Breast epithelium (tissue), 4 donors: Measurements from ENCODE around the gene MYBBP1A. TPM values are rescaled to one million over a fixed set of nuclear protein-coding genes. Genes with fewer than 3 reads are reported as not detected.

ENCODE experiments used
- DNase-seq, 2 donors: peaks; one replicate each; pipeline ENCODE4 v3.0.0-alpha.2; 2019; ENCODE audit warnings: low spot score in 2 of 2
- H3K27ac ChIP-seq, 2 donors: fragments of 200-600 bp; sonication (generic) in 1 of 2; one replicate each; pipeline ENCODE4 v1.5.1; 2016 to 2019; ENCODE audit warnings: mild to moderate bottlenecking in 1 of 2
- H3K27me3 ChIP-seq, 2 donors: fragments of 200-600 bp; sonication (generic) in 1 of 2; one replicate each; pipeline versions ENCODE4 v1.5.1 to v1.6.0; 2017 to 2019; ENCODE audit warnings: control low read depth in 1 of 2, mild to moderate bottlenecking in 1 of 2
- H3K36me3 ChIP-seq: fragments of 200-600 bp; one replicate; pipeline ENCODE4 v1.5.1; 2019
- H3K4me1 ChIP-seq, 2 donors: fragments of 200-600 bp; sonication (generic); one replicate each; pipeline ENCODE4 v1.5.1; 2016 to 2019; ENCODE audit warnings: control low read depth in 1 of 2
- H3K4me3 ChIP-seq, 3 donors: fragments of 200-600 bp; sonication (generic); 1 replicate in 2 of 3; 2 replicates in 1 of 3; pipeline ENCODE4 v1.5.1; 2016 to 2019; ENCODE audit warnings: mild to moderate bottlenecking in 3 of 3, moderate library complexity in 2 of 3
- H3K9me3 ChIP-seq, 2 donors: fragments of 200-600 bp; sonication (generic) in 1 of 2; one replicate each; pipeline ENCODE4 v1.5.1; 2016 to 2019; ENCODE audit warnings: control low read depth in 1 of 2
- CTCF ChIP-seq, 3 donors: fragments of 450-650 bp; IDR thresholded peaks; one replicate each; pipeline ENCODE4 v1.5.1; 2016 to 2017; ENCODE audit warnings: antibody characterized with exemption in 3 of 3, mild to moderate bottlenecking in 3 of 3, moderate library complexity in 3 of 3
- POLR2A ChIP-seq: fragments of 450-650 bp; IDR thresholded peaks from one replicate; pipeline ENCODE4 v1.6.1; 2016; ENCODE audit warnings: antibody characterized with exemption, mild to moderate bottlenecking, moderate library complexity
- POLR2AphosphoS5 ChIP-seq, 3 donors: sonication (generic); formaldehyde crosslinking; IDR thresholded peaks; one replicate each; pipeline ENCODE4 v1.6.1; 2017; ENCODE audit warnings: antibody characterized with exemption in 3 of 3
- intact Hi-C: fragments of 100-400 bp; cut with DNase I; formaldehyde crosslinking; loops from one replicate; pipeline ENCODE4 v1.15.1; 2023; ENCODE audit warnings: low total_unique reads
- total RNA-seq, 3 donors: library from RNA; depleted of rRNA; stranded (reverse); fragments of >200 nt; gene quantifications; one replicate each; pipeline ENCODE4 v1.1.0, GENCODE V29; 2016

The MYBBP1A gene
- total RNA-seq, 3 donors from 2014 or later, result 26.9 to 61.6 (median 50.1) TPM

DNA sequence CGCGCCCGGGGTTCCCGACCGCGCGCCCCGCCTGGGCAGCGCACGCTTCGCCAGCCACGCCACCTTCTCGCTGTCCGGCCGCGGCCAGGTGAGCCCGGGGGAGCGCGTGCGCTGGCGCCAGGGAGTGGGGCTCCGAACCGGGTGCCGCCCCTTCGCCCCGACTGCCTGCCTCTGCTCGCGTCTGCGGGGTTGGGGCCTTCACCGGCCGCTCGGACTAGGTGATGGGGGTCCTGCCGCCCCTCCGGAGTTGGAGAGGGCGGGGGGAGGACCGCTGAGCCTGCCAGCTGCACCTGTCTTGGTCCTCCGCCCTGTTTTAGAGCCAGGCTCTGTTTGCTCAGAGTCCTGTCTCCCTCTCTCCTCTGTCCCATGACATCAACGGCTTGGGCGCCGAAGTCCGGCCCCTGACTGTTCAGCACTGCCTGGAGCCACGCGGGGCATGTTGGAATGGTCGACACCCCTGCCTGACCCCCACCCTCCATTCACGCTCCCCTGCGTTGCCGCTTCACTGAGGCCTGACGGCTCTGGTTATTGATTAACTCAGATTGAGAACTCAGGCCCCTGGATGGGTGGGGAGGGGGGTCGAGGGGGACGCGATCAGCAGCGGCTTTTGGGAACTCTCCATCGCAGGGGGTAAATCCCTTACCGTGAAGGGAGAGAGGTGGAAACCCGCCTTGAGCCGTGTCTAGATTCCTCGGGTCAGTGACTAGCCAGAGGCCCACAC lies 29.9 kb upstream of the MYBBP1A start:
- peak overlapping the region in 1 of 2 donors; percentile 54 for H3K27ac ChIP-seq
- no peaks in the 10 kb centered on the region for H3K9me3 ChIP-seq
- no peak for DNase-seq
- H3K36me3 ChIP-seq, result no peaks in the 10 kb centered on the region
- no peaks in the 10 kb centered on the region for H3K4me1 ChIP-seq
- H3K27me3 ChIP-seq, result peaks cover 0 to 22% of the 10 kb centered on the region in 2 donors
- peak overlapping the region; percentile 35 to 78 (median 56) for H3K4me3 ChIP-seq
- intact Hi-C loops, result no loop called here
- TF ChIP-seq POLR2AphosphoS5 (IDR thresholded peaks at IDR 0.05) (no peak), POLR2A (no peak), CTCF (IDR thresholded peaks at IDR 0.05) (no peak)

GRCh38 chr17:4584101-4584916 lies 29.1 kb upstream of the MYBBP1A start, which contains the start of gene SMTNL2:
SMTNL2 (plus strand) TSS chr17:4584529; CDS start chr17:4584606, 77 bp downstream.
- intact Hi-C loops, result no loop called here
- Histone ChIP-seq H3K4me3 (peak within 1 kb of the TSS; percentile 35 to 78 (median 56)), H3K36me3 (no peaks in the 10 kb centered on the region), H3K9me3 (no peaks in the 10 kb centered on the region), H3K27me3 (peaks cover 0 to 22% of the 10 kb centered on the region in 2 donors), H3K27ac (peak within 1 kb of the TSS; percentile 46 to 54), H3K4me1 (no peaks in the 10 kb centered on the region)
- TF ChIP-seq POLR2A (no peak), CTCF (IDR thresholded peaks at IDR 0.05) (no peak), POLR2AphosphoS5 (IDR thresholded peaks at IDR 0.05) (no peak)
- no peak for DNase-seq

DNA sequence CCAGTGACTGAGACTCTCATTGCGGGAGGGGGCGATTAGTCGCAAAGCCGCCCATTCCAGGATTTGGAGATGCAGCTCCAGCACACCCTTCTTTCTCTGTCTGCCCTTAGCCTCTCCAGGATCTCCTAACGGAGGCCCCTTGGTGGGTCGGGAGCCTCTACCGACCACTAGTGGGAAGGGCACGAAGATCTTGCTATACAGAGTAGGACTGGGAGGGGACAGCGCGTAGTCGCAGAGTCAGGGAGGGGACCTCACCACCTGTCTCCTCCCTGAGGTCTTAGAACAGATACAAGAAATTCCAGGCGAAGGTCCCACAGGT lies 28.6 kb upstream of the MYBBP1A start:
- DNase-seq, result no peak
- Histone ChIP-seq H3K4me1 (no peaks in the 10 kb centered on the region), H3K9me3 (no peaks in the 10 kb centered on the region), H3K27me3 (peaks cover 0 to 22% of the 10 kb centered on the region in 2 donors), H3K4me3 (peak overlapping the region; percentile 35 to 78 (median 56)), H3K27ac (peak overlapping the region in 1 of 2 donors; percentile 46), H3K36me3 (no peaks in the 10 kb centered on the region)
- intact Hi-C loops, result no loop called here
- no peak for TF ChIP-seq POLR2AphosphoS5 (IDR thresholded peaks at IDR 0.05)

DNA sequence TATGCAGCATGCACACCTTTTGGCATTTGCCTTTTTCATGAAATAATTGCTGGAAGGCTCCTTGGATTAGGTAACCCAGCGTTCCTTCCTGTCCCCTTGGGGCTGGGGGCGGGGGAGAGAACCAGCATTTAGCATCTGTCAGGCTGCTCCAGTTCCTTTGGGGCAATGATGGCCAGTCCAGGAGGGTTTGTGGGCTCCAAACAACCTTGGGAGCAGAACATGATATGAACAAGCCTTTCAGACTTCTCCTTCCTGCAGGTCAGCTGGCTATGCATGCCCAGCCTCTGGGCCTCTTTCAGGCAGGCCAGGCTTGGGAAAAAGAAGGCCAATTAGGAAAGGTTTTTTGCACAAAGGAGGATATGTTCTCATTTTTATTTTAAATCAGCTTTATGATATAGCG lies 28.0 kb upstream of the MYBBP1A start:
- no peak overlapping the region for H3K27ac ChIP-seq
- no peaks in the 10 kb centered on the region for H3K4me1 ChIP-seq
- H3K36me3 ChIP-seq, result no peaks in the 10 kb centered on the region
- TF ChIP-seq POLR2AphosphoS5 (IDR thresholded peaks at IDR 0.05), result no peak
- TF ChIP-seq POLR2A, result no peak
- TF ChIP-seq CTCF (IDR thresholded peaks at IDR 0.05), result no peak
- intact Hi-C loops, result no loop called here
- DNase-seq, result no peak
- no peaks in the 10 kb centered on the region for H3K9me3 ChIP-seq
- H3K27me3 ChIP-seq, result peaks cover 0 to 22% of the 10 kb centered on the region in 2 donors
- no peak overlapping the region for H3K4me3 ChIP-seq

GRCh38 chr17:4582691-4583090 lies 27.5 kb upstream of the MYBBP1A start:
- TF ChIP-seq POLR2AphosphoS5 (IDR thresholded peaks at IDR 0.05), result no peak
- TF ChIP-seq CTCF (IDR thresholded peaks at IDR 0.05), result no peak
- intact Hi-C loops, result no loop called here
- H3K27me3 ChIP-seq, result peaks cover 0 to 22% of the 10 kb centered on the region in 2 donors

More at GRCh38 chr17:4582691-4583090, 27.5 kb upstream of the MYBBP1A start:
- no peaks in the 10 kb centered on the region for H3K9me3 ChIP-seq
- no peaks in the 10 kb centered on the region for H3K4me1 ChIP-seq
- no peaks in the 10 kb centered on the region for H3K36me3 ChIP-seq
- no peak overlapping the region for H3K27ac ChIP-seq
- H3K4me3 ChIP-seq, result no peak overlapping the region
- no peak for DNase-seq
